OCI-LY7 (cell line): ENCODE measurements around the gene C16orf54. TPM values are rescaled to one million over a fixed set of nuclear protein-coding genes. Genes with fewer than 3 reads are reported as not detected.
"Not testable (repeated sequence)": the region's sequence is repeated elsewhere in the genome, so short reads cannot be mapped to it uniquely, and the experiment has no call there.

Source experiments
- BruUV-seq: library from RNA; stranded (reverse); fragments of 400-500 nt; replicated peaks from 2 replicates; lab custom pipeline; 2021; lab: Mats Ljungman, UMichigan
- CTCF ChIA-PET: fragments of 300-600 bp; sonication (Branson Sonifier 250); formaldehyde crosslinking; loops from one replicate; lab custom pipeline; 2022; ENCODE audit warnings: antibody characterized with exemption; ENCODE audit not compliant: unreplicated experiment; lab: Charles Lee
- POLR2A ChIA-PET: fragments of 300-600 bp; sonication (Branson Sonifier 250); formaldehyde crosslinking; loops from one replicate; lab custom pipeline; 2022; ENCODE audit warnings: antibody characterized with exemption; lab: Charles Lee
- DNase-seq: peaks from one replicate; pipeline ENCODE4 v3.0.0-alpha.2; 2015; ENCODE audit warnings: low spot score
- H2AFZ ChIP-seq: fragments of 200-600 bp; sonication (generic), shearing (Covaris generic); 2 replicates; pipeline ENCODE4 v1.6.1; 2014; ENCODE audit warnings: mild to moderate bottlenecking, antibody characterized with exemption, low read length, moderate library complexity
- H3K27ac ChIP-seq: fragments of 200-600 bp; sonication (generic); 2 replicates; pipeline ENCODE4 v1.5.1; 2014; ENCODE audit warnings: mixed run types, low read depth, mild to moderate bottlenecking, moderate library complexity, low read length, inconsistent platforms; ENCODE audit not compliant: poor library complexity, severe bottlenecking
- H3K36me3 ChIP-seq: fragments of 200-600 bp; sonication (generic); 2 replicates; pipeline ENCODE4 v1.6.1; 2014; ENCODE audit warnings: mild to moderate bottlenecking, antibody characterized with exemption, low read length, moderate library complexity, mixed read lengths; ENCODE audit not compliant: insufficient read depth
- H3K4me1 ChIP-seq: fragments of 200-600 bp; sonication (generic); 2 replicates; pipeline ENCODE4 v1.5.1; 2014; ENCODE audit warnings: mild to moderate bottlenecking, low read length; ENCODE audit not compliant: insufficient read depth, poor library complexity, severe bottlenecking
- H3K4me2 ChIP-seq: fragments of 200-600 bp; sonication (generic); 2 replicates; pipeline ENCODE4 v1.6.1; 2014; ENCODE audit warnings: mild to moderate bottlenecking, low read length
- H3K4me3 ChIP-seq: fragments of 200-600 bp; sonication (generic); 2 replicates; pipeline ENCODE4 v1.5.1; 2014; ENCODE audit warnings: mild to moderate bottlenecking, low read depth, low read length; ENCODE audit not compliant: poor library complexity, severe bottlenecking
- H3K79me2 ChIP-seq: fragments of 200-600 bp; sonication (generic); 2 replicates; pipeline ENCODE4 v1.6.1; 2016; ENCODE audit warnings: low read depth, mild to moderate bottlenecking, low read length, moderate library complexity, mixed read lengths; ENCODE audit not compliant: insufficient read depth
- H3K9me2 ChIP-seq: fragments of 200-600 bp; sonication (generic); 2 replicates; pipeline ENCODE4 v1.6.1; 2016; ENCODE audit warnings: mild to moderate bottlenecking, low read length, mixed read lengths; ENCODE audit not compliant: insufficient read depth
- H3K9me3 ChIP-seq: fragments of 200-600 bp; sonication (generic); 2 replicates; pipeline ENCODE4 v1.6.1; 2014; ENCODE audit warnings: mild to moderate bottlenecking, mixed run types, low read length, mixed read lengths
- H4K20me1 ChIP-seq: fragments of 200-600 bp; sonication (generic); 2 replicates; pipeline ENCODE4 v1.6.1; 2014; ENCODE audit warnings: mild to moderate bottlenecking, antibody characterized with exemption, low read length, moderate library complexity, mixed read lengths; ENCODE audit not compliant: insufficient read depth
- CTCF ChIP-seq: fragments of 200-600 bp; sonication (generic); conservative IDR thresholded peaks from 2 replicates; pipeline ENCODE4 v1.5.1; 2014; ENCODE audit warnings: mild to moderate bottlenecking, antibody characterized with exemption, low read length, moderate library complexity, mixed read lengths
- EZH2phosphoT487 ChIP-seq: fragments of 200-600 bp; sonication (generic); IDR thresholded peaks from 2 replicates; pipeline ENCODE4 v1.6.1; 2018; ENCODE audit warnings: low read depth, borderline replicate concordance, mild to moderate bottlenecking, mixed run types, antibody characterized with exemption, low read length, moderate library complexity, mixed read lengths
- intact Hi-C: fragments of 100-400 bp; cut with micrococcal nuclease; formaldehyde crosslinking; loops from one replicate; pipeline ENCODE4 v1.10.0; 2022; ENCODE audit not compliant: unreplicated experiment
- total RNA-seq, 2 experiments: library from RNA; depleted of rRNA in 1 of 2; stranded (reverse); fragments of >200 nt in 1 of 2; shearing (Covaris generic) in 1 of 2; gene quantifications; 2 replicates each; pipeline ENCODE4 v1.2.3, GENCODE V29; 2014 to 2022

C16orf54 gene
- total RNA-seq, 2 experiments from 2014 or later: 0.32 TPM; not detected in 1

- TF ChIP-seq EZH2phosphoT487 (no peak), CTCF (no peak)
- Histone ChIP-seq H3K4me2 (no peak overlapping the region), H3K36me3 (no peaks in the 10 kb centered on the region), H3K4me3 (no peak overlapping the region), H3K79me2 (no peaks in the 10 kb centered on the region), H4K20me1 (no peaks in the 10 kb centered on the region), H3K9me2 (no peaks in the 10 kb centered on the region), H2AFZ (no peak overlapping the region), H3K4me1 (no peaks in the 10 kb centered on the region), H3K27ac (no peak overlapping the region), H3K9me3 (no peaks in the 10 kb centered on the region)
- ChIA-PET CTCF (interaction anchor here (1.0 kb wide), 1 partner anchor 11 kb away, joined by 3 read pairs; no protein-coding TSS in a partner anchor), POLR2A (interaction anchor here (0.5 to 0.7 kb wide), 2 partner anchors 11 to 23 kb away, joined by 3 read pairs; no protein-coding TSS in a partner anchor)
- DNase-seq: no peak
- BruUV-seq: no TSS peak
- intact Hi-C loops: no loop called here
Measured at GRCh38 chr16:29774730-29775129, 28.9 kb upstream of the C16orf54 start.

- H3K4me1 ChIP-seq, POLR2A ChIA-PET, H3K9me3 ChIP-seq, H3K4me3 ChIP-seq, DNase-seq, H3K27ac ChIP-seq, H3K36me3 ChIP-seq, H3K79me2 ChIP-seq, BruUV-seq, H3K4me2 ChIP-seq, CTCF ChIA-PET, intact Hi-C loops, H2AFZ ChIP-seq, H3K9me2 ChIP-seq, H4K20me1 ChIP-seq: not testable (repeated sequence)
Measured at GRCh38 chr16:29772330-29772729, 26.5 kb upstream of the C16orf54 start.

- TF ChIP-seq EZH2phosphoT487: no peak
- TF ChIP-seq CTCF: no peak
- Histone ChIP-seq H4K20me1 (no peaks in the 10 kb centered on the region), H2AFZ (no peak overlapping the region), H3K79me2 (no peaks in the 10 kb centered on the region), H3K9me3 (no peaks in the 10 kb centered on the region), H3K4me2 (no peak overlapping the region), H3K4me1 (no peaks in the 10 kb centered on the region), H3K36me3 (no peaks in the 10 kb centered on the region), H3K4me3 (no peak overlapping the region), H3K27ac (no peak overlapping the region), H3K9me2 (no peaks in the 10 kb centered on the region)
- POLR2A ChIA-PET: interaction anchor here (1.1 kb wide), 1 partner anchor 41 kb away, joined by 3 read pairs; no protein-coding TSS in a partner anchor
- CTCF ChIA-PET: no interaction called here
- intact Hi-C loops: no loop called here
- no peak for DNase-seq
- no TSS peak for BruUV-seq
Measured at GRCh38 chr16:29770250-29770929, 24.6 kb upstream of the C16orf54 start.
